ENCODE data around the gene APOL1.

DNA sequence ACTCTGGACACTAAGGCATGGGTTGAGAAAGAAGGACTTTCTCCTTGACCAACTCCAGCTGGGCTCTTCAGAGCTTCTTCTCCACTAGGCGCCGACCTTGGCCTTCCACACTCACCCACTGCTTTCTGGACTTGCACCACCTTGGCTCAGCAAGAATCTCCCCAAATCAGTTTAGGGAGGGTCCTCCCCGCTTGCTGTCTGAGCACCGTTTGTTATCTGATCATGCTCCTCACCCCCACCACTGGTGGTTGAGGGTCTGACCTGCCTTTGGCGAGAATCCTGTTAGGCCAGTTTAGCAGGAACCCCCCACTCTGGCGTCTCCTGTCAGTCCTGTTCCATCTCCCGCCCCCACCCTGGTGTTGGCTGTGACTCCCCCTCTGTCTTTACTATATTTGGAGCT, 24.0 kb upstream of the APOL1 start:
- TF ChIP-seq POLR2A (IDR thresholded peaks at IDR 0.05): no peak
- TF ChIP-seq, protein P1, sequence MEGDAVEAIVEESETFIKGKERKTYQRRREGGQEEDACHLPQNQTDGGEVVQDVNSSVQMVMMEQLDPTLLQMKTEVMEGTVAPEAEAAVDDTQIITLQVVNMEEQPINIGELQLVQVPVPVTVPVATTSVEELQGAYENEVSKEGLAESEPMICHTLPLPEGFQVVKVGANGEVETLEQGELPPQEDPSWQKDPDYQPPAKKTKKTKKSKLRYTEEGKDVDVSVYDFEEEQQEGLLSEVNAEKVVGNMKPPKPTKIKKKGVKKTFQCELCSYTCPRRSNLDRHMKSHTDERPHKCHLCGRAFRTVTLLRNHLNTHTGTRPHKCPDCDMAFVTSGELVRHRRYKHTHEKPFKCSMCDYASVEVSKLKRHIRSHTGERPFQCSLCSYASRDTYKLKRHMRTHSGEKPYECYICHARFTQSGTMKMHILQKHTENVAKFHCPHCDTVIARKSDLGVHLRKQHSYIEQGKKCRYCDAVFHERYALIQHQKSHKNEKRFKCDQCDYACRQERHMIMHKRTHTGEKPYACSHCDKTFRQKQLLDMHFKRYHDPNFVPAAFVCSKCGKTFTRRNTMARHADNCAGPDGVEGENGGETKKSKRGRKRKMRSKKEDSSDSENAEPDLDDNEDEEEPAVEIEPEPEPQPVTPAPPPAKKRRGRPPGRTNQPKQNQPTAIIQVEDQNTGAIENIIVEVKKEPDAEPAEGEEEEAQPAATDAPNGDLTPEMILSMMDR (IDR thresholded peaks at IDR 0.05): no peak

Data from right lobe of liver (tissue), 4 donors.